Measurements from ENCODE around the gene GGCT.

GGCT gene

DNA sequence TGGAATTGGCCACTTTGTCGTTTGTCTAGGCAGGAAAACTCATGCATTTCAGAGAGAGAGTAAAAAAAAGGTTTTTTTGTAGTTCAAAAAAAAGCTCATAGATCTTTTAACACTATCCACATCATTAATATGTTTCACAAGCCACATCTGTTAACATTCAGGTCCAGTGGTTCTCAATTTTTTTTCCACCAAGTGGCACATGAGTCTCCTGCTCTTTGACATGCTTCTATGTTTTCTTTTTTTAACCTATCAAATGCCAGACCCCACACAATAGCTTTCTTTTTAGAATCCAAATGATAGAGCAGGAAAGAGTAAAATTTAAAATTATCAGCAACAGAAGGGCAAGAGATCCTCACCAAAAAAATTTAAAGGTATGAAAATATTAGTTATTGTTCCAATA lies 46.3 kb downstream of the GGCT start:
- H3K4me1 Mint-ChIP-seq (ENCODE audit: low read depth in 2 of 2), result peaks cover 0 to 3% of the 10 kb centered on the region in 2 donors
- H3K36me3 Mint-ChIP-seq (ENCODE audit: insufficient read depth), result peaks cover 36% of the 10 kb centered on the region
- DNase-seq (no peak), ATAC-seq (replicated peaks) (no peak)
- H3K27ac Mint-ChIP-seq, result peak overlapping the region in 1 of 2 donors; percentile 44
- no peak overlapping the region for H3K4me3 Mint-ChIP-seq
- no peaks in the 10 kb centered on the region for H3K27me3 Mint-ChIP-seq
- H3K9me3 Mint-ChIP-seq, result no peaks in the 10 kb centered on the region

DNA sequence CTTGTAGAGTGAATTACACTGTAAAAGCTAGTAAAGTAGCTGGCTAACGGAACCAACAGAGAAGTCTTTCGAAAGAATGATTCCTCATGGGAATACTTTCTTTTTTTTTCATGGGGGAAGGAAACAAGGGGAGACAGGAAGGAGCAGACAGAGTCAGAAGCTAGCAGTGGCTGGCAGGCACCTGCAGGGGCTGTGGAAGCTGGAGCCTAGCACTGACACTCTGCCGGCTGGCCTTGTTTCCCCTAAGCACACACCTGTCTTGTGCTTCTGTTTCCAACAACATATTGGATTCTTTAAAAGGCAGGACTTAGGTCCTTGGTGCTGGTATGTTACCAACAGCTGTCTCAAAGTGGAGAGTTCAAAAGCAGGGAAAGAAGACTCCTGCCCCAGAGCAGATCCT lies 50.7 kb downstream of the GGCT start:
- ATAC-seq (replicated peaks) (no peak), DNase-seq (no peak)
- peak overlapping the region in 1 of 2 donors; percentile 66 for H3K27ac Mint-ChIP-seq
- H3K9me3 Mint-ChIP-seq, result no peaks in the 10 kb centered on the region
- H3K27me3 Mint-ChIP-seq, result no peaks in the 10 kb centered on the region
- H3K4me1 Mint-ChIP-seq (ENCODE audit: low read depth in 2 of 2), result no peaks in the 10 kb centered on the region
- H3K36me3 Mint-ChIP-seq (ENCODE audit: insufficient read depth), result peaks cover 28% of the 10 kb centered on the region
- H3K4me3 Mint-ChIP-seq, result no peak overlapping the region

DNA sequence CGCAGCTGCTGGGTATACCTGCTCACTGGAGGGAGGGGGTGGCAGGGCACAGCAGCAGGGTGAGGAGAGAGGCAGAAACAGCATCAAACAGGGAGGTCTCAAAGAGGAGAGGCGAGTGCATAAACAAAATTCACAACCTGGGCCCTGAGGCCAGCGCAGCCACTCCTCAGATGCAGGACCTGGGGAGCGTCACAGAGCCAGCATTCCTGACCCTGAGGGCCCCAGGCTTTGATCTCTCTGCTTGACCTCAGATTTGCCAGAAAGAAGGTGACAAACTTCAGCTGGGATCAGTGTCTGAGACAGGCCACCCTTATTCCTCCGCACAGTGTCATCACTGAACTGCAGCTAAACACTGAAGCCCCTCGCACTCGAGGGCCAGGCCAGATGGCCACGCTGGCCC lies 51.6 kb downstream of the GGCT start:
- no peak for DNase-seq
- H3K4me1 Mint-ChIP-seq (ENCODE audit: low read depth in 2 of 2), result no peaks in the 10 kb centered on the region
- no peak overlapping the region for H3K27ac Mint-ChIP-seq
- H3K9me3 Mint-ChIP-seq, result no peaks in the 10 kb centered on the region
- peaks cover 28% of the 10 kb centered on the region for H3K36me3 Mint-ChIP-seq (ENCODE audit: insufficient read depth)
- ATAC-seq (replicated peaks), result no peak
- no peaks in the 10 kb centered on the region for H3K27me3 Mint-ChIP-seq
- H3K4me3 Mint-ChIP-seq, result no peak overlapping the region

DNA sequence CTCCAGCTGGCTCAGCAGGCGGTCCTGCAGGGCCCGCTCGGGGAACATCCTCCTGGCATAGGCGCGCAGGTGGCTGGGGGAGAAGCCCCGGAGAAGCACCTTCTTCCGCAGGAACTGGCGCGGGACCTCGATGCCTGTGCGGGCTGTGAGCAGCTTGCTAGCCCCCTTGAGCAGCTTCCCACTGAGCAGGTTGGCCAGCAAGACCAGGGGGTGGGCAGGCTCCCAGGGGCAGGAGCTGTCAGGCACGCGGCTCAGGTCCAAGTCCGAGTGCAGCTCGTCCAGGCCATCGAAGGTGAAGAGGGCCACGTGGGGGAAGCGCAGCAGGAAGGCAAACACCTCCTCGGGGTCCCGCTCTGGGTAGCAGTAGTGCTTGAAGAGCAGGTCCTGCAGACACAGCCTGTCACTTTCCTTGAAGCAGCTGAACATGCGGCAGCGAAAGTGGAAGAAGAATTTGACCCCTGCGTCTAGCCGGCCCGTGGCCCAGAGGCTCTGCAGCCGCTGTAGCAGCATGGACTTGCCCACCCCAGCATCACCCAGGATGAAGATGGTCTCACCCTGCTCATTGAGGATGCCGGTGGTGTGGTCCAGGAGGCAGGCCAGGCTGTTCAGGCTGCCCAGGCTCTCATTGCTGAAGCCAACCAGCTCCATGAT lies 52.2 kb downstream of the GGCT start:
- ATAC-seq (replicated peaks), result no peak
- Mint-ChIP-seq H3K4me3 (no peak overlapping the region), H3K36me3 (ENCODE audit: insufficient read depth) (peaks cover 27% of the 10 kb centered on the region), H3K4me1 (ENCODE audit: low read depth in 2 of 2) (no peaks in the 10 kb centered on the region), H3K9me3 (no peaks in the 10 kb centered on the region), H3K27me3 (no peaks in the 10 kb centered on the region), H3K27ac (no peak overlapping the region)
- DNase-seq, result no peak

DNA sequence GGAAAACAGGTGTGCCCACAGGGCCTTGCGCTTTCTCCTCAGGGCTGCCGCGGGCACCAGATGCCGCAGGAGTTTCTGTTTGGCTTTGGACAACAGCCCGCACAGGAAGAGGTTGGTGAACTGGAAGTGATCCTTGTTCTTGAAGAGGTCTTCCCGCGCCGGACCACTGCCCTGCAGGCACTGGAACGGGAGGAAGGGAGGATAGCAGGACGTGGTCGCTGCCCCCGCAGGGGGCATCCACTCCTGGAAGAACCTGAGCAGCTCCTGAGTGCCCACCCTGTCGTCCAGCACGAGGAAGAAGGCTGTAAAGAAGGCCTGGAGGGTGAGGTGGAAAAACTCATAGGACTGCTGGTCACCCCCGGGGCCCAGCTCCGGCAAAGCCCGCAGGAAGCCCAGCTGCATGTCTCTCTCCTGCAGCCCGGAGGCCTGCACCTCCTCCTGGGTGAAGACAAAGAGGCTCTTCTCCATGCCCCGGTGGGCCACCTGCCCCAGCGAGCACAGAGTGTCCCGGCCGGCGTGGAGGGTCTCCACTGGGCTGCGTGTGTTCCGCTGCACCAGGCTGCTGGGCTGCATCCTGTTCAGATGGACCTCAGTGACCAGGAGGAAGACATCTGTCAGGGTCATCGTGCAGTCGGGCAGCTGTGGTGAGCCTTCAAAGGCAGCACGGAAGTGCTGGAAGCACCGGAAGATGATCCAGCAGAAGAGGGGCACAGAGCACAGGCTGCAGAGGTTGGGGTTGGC lies 52.9 kb downstream of the GGCT start:
- H3K36me3 Mint-ChIP-seq (ENCODE audit: insufficient read depth), result peaks cover 26% of the 10 kb centered on the region
- no peak for DNase-seq
- peak overlapping the region in 1 of 2 donors; percentile 38 for H3K27ac Mint-ChIP-seq
- no peaks in the 10 kb centered on the region for H3K9me3 Mint-ChIP-seq
- H3K27me3 Mint-ChIP-seq, result no peaks in the 10 kb centered on the region
- H3K4me1 Mint-ChIP-seq (ENCODE audit: low read depth in 2 of 2), result peaks cover 0 to under 1% of the 10 kb centered on the region in 2 donors
- H3K4me3 Mint-ChIP-seq, result no peak overlapping the region
- no peak for ATAC-seq (replicated peaks)

DNA sequence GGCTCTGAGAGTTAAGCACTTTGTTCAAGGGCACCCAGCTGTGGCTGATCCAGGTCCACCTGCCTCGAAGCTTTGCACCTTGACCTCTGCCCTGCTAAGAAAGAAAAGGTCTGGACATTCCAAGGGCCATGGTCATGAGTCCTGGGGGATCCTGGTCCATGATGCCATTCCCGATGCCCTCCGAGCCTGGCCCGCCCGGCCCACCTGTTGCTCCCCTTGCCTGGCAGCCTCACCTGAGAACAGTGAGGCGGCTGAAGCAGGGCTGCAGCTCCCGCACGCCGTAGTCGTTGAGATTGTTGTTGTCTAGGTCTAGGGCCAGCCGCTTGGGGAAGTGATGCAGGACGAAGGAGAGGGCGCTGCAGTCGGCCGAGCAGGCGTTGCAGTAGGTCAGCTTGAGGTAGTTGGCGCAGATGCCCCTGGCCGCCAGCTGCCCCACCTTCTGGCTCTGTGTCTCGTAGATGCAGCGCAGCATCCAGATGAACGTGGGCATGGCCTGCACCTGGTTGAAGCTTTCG lies 53.6 kb downstream of the GGCT start:
- Mint-ChIP-seq H3K27me3 (no peaks in the 10 kb centered on the region), H3K36me3 (ENCODE audit: insufficient read depth) (peaks cover 28% of the 10 kb centered on the region), H3K27ac (peak overlapping the region in 1 of 2 donors; percentile 38), H3K4me1 (ENCODE audit: low read depth in 2 of 2) (peaks cover 5 to 7% of the 10 kb centered on the region in 2 donors), H3K9me3 (no peaks in the 10 kb centered on the region), H3K4me3 (no peak overlapping the region)
- no peak for DNase-seq
- ATAC-seq (replicated peaks), result no peak

DNA sequence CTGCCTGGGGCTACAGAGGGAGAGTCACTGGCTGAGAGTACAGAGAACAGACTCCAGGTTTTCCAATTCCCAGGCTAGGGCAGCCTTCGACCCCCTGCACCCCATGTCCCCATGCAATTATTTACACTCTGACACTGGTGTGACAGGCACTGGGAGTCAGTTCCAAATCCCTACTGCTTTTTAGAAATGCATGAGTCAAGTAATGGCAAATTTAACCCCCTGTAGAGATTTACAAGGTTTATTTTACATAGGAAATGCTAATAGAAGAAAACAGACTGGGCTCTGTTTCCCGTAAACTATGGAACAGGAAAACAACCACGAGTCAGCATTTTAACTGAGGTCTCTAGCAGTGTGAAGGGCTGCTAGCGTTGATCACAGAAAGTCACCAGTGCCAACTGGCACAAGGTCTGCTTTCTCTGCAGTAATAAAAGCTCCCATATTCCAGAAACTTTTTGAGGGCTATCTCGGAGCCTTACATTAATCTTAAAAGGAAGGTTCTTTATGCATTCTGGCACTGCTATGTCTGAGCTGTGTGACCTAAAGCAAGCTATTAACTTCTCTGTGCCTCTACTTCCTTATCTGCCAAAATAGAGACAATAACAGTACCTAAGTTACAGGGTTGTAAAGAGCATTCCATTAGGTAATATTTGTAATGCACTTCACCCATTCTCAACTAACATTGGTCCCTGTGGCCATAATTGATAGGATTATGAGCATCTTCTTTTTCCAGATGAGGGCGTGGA lies 54.2 kb downstream of the GGCT start:
- DNase-seq (no peak), ATAC-seq (replicated peaks) (no peak)
- Mint-ChIP-seq H3K36me3 (ENCODE audit: insufficient read depth) (peaks cover 32% of the 10 kb centered on the region), H3K27me3 (no peaks in the 10 kb centered on the region), H3K4me1 (ENCODE audit: low read depth in 2 of 2) (peaks cover 8 to 11% of the 10 kb centered on the region in 2 donors), H3K27ac (peak overlapping the region in 1 of 2 donors; percentile 17), H3K4me3 (no peak overlapping the region), H3K9me3 (no peaks in the 10 kb centered on the region)

DNA sequence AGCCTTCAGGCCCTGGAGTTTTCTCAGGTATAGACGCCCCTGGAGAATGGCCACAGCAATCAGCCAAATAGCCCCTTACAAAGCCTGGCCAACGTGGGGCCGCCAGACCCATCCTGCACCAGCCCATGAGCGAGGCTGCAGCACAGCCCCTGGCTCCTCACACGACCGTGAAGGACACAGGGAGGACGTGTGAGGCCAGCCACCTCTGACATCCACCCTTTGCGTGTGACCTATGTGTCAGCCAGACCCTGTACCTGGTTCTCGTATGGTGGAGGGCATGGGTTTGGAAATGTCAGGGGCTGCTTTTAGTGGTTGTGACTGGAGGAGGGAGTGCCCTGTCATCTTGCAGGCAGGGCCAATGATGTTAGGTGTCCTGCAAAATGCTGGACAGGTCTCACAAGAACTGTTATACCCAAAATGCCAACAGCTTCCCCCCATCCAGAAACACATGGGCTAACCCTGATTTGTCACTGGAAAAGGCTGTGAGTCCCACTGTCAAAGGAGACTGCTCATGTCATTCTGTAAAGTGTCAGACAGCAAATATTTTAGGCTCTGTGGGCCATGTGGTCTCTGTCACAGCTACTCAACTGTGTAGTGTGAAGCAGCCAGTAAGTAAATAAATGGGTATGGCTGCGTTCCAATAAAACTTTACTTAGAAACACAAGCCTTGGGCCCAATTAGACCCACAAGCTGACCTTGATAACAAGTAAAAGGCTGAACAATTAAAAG lies 56.0 kb downstream of the GGCT start:
- no peak for DNase-seq
- Mint-ChIP-seq H3K9me3 (no peaks in the 10 kb centered on the region), H3K4me3 (no peak overlapping the region), H3K27ac (peak overlapping the region in 1 of 2 donors; percentile 7), H3K36me3 (ENCODE audit: insufficient read depth) (peaks cover 28% of the 10 kb centered on the region), H3K27me3 (no peaks in the 10 kb centered on the region), H3K4me1 (ENCODE audit: low read depth in 2 of 2) (peaks cover 8 to 11% of the 10 kb centered on the region in 2 donors)
- no peak for ATAC-seq (replicated peaks)

DNA sequence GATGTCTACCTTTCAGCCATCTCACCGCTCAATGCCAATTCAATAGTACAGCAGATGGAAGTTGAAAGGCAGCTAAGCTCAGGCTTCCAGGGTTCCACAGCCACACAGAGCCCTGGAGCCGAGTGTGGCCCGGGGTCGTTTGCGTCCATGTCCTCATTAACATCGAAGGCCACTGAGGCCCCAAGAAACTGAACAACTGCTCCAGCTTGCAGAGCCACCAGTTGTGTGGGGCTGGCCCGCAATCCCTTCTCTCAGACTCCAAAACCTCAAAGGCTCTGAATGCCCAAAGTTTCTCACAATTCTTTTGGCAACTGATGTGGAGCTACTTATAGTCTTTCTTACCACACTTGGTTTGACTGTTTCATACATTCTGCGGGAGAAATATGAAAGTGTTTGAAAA lies 57.2 kb downstream of the GGCT start:
- no peak for DNase-seq
- Mint-ChIP-seq H3K4me3 (no peak overlapping the region), H3K27me3 (no peaks in the 10 kb centered on the region), H3K9me3 (no peaks in the 10 kb centered on the region), H3K27ac (peak overlapping the region in 1 of 2 donors; percentile 35), H3K4me1 (ENCODE audit: low read depth in 2 of 2) (peaks cover 8 to 11% of the 10 kb centered on the region in 2 donors), H3K36me3 (ENCODE audit: insufficient read depth) (peaks cover 25% of the 10 kb centered on the region)
- ATAC-seq (replicated peaks), result no peak
